HL-60 (cell line): ENCODE results near the gene SPATA20.

Experiments
- DNase-seq, 2 experiments: peaks; one replicate each; pipeline ENCODE4 v3.0.0-alpha.2; 2010 to 2020; ENCODE audit warnings: low read depth in 1 of 2, low spot score in 1 of 2
- H3K27ac ChIP-seq: fragments of 250-450 bp; sonication (Bioruptor Pico); replicated peaks from 2 replicates; pipeline ENCODE4 v1.5.1; 2020; ENCODE audit warnings: mild to moderate bottlenecking, moderate library complexity
- H3K27me3 ChIP-seq: fragments of 250-450 bp; sonication (Bioruptor Pico); 2 replicates; pipeline ENCODE4 v1.5.1; 2021; ENCODE audit warnings: mild to moderate bottlenecking, moderate library complexity; ENCODE audit not compliant: insufficient read depth, poor library complexity, severe bottlenecking
- H3K4me3 ChIP-seq: replicated peaks from 2 replicates; pipeline ENCODE4 v1.5.1; 2011; ENCODE audit warnings: mild to moderate bottlenecking, control low read depth, low read length; ENCODE audit not compliant: insufficient read depth
- GABPA ChIP-seq: IDR thresholded peaks from 2 replicates; pipeline ENCODE4 v1.6.1; 2012; ENCODE audit warnings: low read depth
- POLR2AphosphoS5 ChIP-seq: IDR thresholded peaks from 2 replicates; pipeline ENCODE4 v1.6.1; 2012; ENCODE audit warnings: low read depth
- REST ChIP-seq: IDR thresholded peaks from 2 replicates; pipeline ENCODE4 v1.6.1; 2012; ENCODE audit warnings: low read depth; ENCODE audit not compliant: insufficient replicate concordance
- SPI1 ChIP-seq: IDR thresholded peaks from 2 replicates; pipeline ENCODE4 v1.6.1; 2012; ENCODE audit warnings: low read depth, mild to moderate bottlenecking, borderline replicate concordance
- TF ChIP-seq, protein P1 (sequence below): IDR thresholded peaks from one replicate; pipeline ENCODE4 v1.5.1; 2011; ENCODE audit warnings: low read length, control low read depth, inconsistent platforms; ENCODE audit not compliant: insufficient read depth

SPATA20 gene

GRCh38 chr17:50573866-50574611 is 27.1 kb downstream of the SPATA20 start:
- no peak overlapping the region for H3K4me3 ChIP-seq
- no peak overlapping the region for H3K27ac ChIP-seq
- DNase-seq, result no peak
- no peaks in the 10 kb centered on the region for H3K27me3 ChIP-seq
- TF ChIP-seq GABPA (no peak), SPI1 (no peak), POLR2AphosphoS5 (no peak), REST (no peak)
- TF ChIP-seq, protein P1, sequence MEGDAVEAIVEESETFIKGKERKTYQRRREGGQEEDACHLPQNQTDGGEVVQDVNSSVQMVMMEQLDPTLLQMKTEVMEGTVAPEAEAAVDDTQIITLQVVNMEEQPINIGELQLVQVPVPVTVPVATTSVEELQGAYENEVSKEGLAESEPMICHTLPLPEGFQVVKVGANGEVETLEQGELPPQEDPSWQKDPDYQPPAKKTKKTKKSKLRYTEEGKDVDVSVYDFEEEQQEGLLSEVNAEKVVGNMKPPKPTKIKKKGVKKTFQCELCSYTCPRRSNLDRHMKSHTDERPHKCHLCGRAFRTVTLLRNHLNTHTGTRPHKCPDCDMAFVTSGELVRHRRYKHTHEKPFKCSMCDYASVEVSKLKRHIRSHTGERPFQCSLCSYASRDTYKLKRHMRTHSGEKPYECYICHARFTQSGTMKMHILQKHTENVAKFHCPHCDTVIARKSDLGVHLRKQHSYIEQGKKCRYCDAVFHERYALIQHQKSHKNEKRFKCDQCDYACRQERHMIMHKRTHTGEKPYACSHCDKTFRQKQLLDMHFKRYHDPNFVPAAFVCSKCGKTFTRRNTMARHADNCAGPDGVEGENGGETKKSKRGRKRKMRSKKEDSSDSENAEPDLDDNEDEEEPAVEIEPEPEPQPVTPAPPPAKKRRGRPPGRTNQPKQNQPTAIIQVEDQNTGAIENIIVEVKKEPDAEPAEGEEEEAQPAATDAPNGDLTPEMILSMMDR, result no peak

GRCh38 chr17:50575581-50576210 is 28.7 kb downstream of the SPATA20 start:
- no peaks in the 10 kb centered on the region for H3K27me3 ChIP-seq
- H3K27ac ChIP-seq, result no peak overlapping the region
- TF ChIP-seq SPI1 (no peak), POLR2AphosphoS5 (no peak), GABPA (no peak)
- H3K4me3 ChIP-seq, result no peak overlapping the region
- no peak for DNase-seq

DNA sequence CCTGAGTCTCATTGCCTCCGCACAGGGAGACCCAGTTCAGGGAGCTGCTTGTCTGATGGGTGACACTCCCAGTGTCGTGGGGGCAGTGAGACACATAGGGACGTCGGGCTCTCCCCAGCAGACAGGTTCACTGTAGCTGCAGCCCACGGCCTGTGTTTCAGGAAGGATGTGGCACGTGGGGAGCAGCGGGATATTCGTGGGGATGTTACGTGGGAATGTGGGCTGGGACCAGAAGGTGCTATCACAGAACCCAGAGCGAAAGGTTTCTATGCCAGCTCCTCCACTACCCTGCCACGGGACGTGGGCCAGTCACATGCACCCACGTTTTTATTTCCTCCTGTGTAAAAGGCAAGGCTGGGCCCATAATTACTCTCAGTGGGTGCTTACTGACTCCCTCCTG is 29.9 kb downstream of the SPATA20 start:
- no peak for DNase-seq
- no peaks in the 10 kb centered on the region for H3K27me3 ChIP-seq
- no peak overlapping the region for H3K27ac ChIP-seq
- no peak overlapping the region for H3K4me3 ChIP-seq
- TF ChIP-seq, protein P1, result no peak
- TF ChIP-seq SPI1 (no peak), GABPA (no peak), REST (no peak)

DNA sequence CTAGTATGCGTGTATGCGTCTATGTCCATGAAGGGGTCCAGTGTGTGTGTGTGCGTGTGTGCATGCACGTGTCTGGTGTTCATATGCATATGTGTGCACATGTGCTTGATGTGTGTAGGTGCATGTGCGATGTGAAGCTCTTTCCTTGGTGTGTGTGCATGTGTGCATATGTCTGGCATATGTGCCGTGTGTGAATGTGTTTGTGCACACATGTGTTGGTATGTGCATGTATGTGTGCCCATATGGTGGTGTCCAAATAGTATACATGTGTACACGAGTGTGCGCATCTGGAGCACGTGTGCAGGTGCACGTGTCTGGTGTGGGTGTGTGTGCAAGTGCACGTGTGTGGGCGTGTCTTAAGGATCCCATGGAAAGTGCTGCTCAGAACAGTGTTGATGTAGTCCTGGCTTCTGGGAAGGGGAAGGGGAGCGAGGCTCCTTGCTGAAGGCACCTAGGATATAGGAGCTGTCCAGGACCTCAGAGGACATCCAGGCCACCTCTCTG is 30.5 kb downstream of the SPATA20 start:
- DNase-seq, result no peak
- no peak overlapping the region for H3K27ac ChIP-seq
- no peak for TF ChIP-seq GABPA
- TF ChIP-seq POLR2AphosphoS5, result no peak
- TF ChIP-seq REST, result no peak
- TF ChIP-seq SPI1, result no peak
- TF ChIP-seq, protein P1, result no peak
- no peaks in the 10 kb centered on the region for H3K27me3 ChIP-seq
- no peak overlapping the region for H3K4me3 ChIP-seq
